Sigmoid colon (tissue), 7 donors: ENCODE measurements around the gene BMP8B. TPM values are rescaled to one million over a fixed set of nuclear protein-coding genes. Genes with fewer than 3 reads are reported as not detected.

Source experiments
- DNase-seq: peaks from one replicate; pipeline ENCODE4 v3.0.0-alpha.2; 2019
- H3K27ac ChIP-seq, 4 donors: fragments of 200-600 bp; sonication (generic); one replicate each; pipeline ENCODE4 v1.5.1; 2016 to 2019; ENCODE audit warnings: mild to moderate bottlenecking in 1 of 4
- H3K27me3 ChIP-seq, 3 donors: fragments of 200-600 bp; sonication (generic); one replicate each; pipeline ENCODE4 v1.5.1; 2019; ENCODE audit warnings: mild to moderate bottlenecking in 1 of 3
- H3K36me3 ChIP-seq, 4 donors: fragments of 200-600 bp; sonication (generic); one replicate each; pipeline ENCODE4 v1.5.1; 2016 to 2019
- H3K4me1 ChIP-seq, 4 donors: fragments of 200-600 bp; sonication (generic); one replicate each; pipeline ENCODE4 v1.5.1; 2017 to 2019
- H3K4me3 ChIP-seq, 4 donors: fragments of 200-600 bp; sonication (generic); one replicate each; pipeline ENCODE4 v1.5.1; 2017 to 2019; ENCODE audit warnings: mild to moderate bottlenecking in 2 of 4, moderate library complexity in 1 of 4
- H3K9me3 ChIP-seq, 4 donors: fragments of 200-600 bp in 3 of 4; sonication (generic) in 3 of 4; one replicate each; pipeline versions ENCODE4 v1.5.1 to v1.6.1; 2013 to 2019
- CTCF ChIP-seq, 4 experiments: fragments of 450-650 bp in 3 of 4; fragments of 200-600 bp in 1 of 4; IDR thresholded peaks; one replicate each; pipeline ENCODE4 v1.5.1; 2016 to 2019; ENCODE audit warnings: antibody characterized with exemption in 4 of 4, mild to moderate bottlenecking in 3 of 4, moderate library complexity in 2 of 4
- EP300 ChIP-seq, 4 donors: sonication (generic); formaldehyde crosslinking; IDR thresholded peaks; one replicate each; pipeline ENCODE4 v1.6.1; 2017; ENCODE audit warnings: antibody characterized with exemption in 4 of 4
- POLR2A ChIP-seq, 2 donors: fragments of 450-650 bp; IDR thresholded peaks; one replicate each; pipeline ENCODE4 v1.6.1; 2016; ENCODE audit warnings: antibody characterized with exemption in 2 of 2, mild to moderate bottlenecking in 2 of 2, moderate library complexity in 2 of 2
- POLR2AphosphoS5 ChIP-seq, 4 donors: sonication (generic); formaldehyde crosslinking; IDR thresholded peaks; one replicate each; pipeline ENCODE4 v1.6.1; 2017; ENCODE audit warnings: antibody characterized with exemption in 4 of 4
- WGBS, 2 donors: extraction: QIAGEN DNeasy Blood & Tissue Kit; methylation state at CpG; one replicate each; pipeline ENCODE4 v1.1.7; 2013; 5-methylcytosine and 5-hydroxymethylcytosine counted together
- intact Hi-C: fragments of 100-400 bp; cut with DNase I; formaldehyde crosslinking; loops from one replicate; pipeline ENCODE4 v1.15.1; 2023
- polyA plus RNA-seq, 3 donors: library from polyadenylated mRNA; stranded (reverse); fragments of 200-250 nt; gene quantifications; one replicate each; pipeline ENCODE4 v1.2.3, GENCODE V29; 2013
- total RNA-seq, 4 donors: library from RNA; depleted of rRNA; stranded (reverse); fragments of >200 nt; gene quantifications; one replicate each; pipeline ENCODE4 v1.1.0, GENCODE V29; 2016
- donor health status: healthy with polysubstance abuse.
- donor health status: Bipolar disorder and iron deficiency.
- donor health status: healthy.

Gene BMP8B
- total and polyA plus RNA-seq, 7 donors, result 0.16 to 4.6 (median 2.1) TPM

DNA sequence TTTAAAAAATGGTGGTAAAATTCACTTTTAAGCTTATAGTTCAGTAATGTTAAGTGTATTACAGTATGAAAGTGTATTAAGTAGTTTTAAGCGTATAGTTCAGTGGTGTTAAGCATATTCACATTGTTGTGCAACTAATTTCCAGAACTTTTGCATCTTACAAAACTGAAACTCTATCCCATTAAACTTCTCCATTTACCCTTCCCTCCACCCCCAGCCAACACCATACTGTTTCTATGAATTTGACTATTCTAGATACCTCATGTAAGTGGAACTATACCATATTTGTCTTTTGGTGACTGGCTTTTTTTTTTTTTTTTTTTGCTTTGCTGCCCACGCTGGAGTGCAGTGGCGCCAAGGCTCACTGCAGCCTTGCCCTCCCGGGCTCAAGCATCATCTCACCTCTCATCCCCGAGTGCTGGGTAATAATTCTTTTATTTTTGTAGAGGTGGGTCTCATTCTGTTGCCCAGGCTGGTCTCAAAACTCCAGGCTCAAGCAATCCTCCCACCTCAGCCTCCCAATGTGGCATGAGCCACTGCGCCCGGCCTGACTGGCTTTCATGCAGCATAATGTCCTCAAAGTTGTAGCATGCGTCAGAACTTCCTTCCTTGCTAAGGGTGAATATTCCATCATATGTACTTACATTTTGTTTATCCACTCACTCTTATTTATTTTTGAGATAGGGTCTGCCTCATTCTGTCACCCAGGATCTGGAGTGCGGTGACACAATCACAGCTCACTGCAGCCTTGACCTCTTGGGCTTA lies 45.1 kb upstream of the BMP8B start:
- DNase-seq, result no peak
- no peak overlapping the region for H3K4me3 ChIP-seq

GRCh38 chr1:39833121-39833520 lies 44.5 kb upstream of the BMP8B start:
- Histone ChIP-seq H3K4me1 (no peaks in the 10 kb centered on the region), H3K4me3 (no peak overlapping the region), H3K27me3 (peaks cover 0 to 10% (median 0%) of the 10 kb centered on the region in 3 donors), H3K27ac (no peak overlapping the region), H3K9me3 (no peaks in the 10 kb centered on the region), H3K36me3 (peaks cover 0 to 8% (median 0%) of the 10 kb centered on the region in 4 donors)
- DNase-seq, result no peak
- TF ChIP-seq POLR2A (IDR thresholded peaks at IDR 0.05) (no peak), POLR2AphosphoS5 (IDR thresholded peaks at IDR 0.05) (no peak), CTCF (IDR thresholded peaks at IDR 0.05) (no peak), EP300 (IDR thresholded peaks at IDR 0.05) (no peak)
- intact Hi-C loops, result no loop called here
- 61 to 71% methylated on average over 2 of the region's 2 CpGs for WGBS, 2 donors

More for the DNA sequence above, 45.1 kb upstream of the BMP8B start:
- no peak overlapping the region for H3K27ac ChIP-seq
- peaks cover 0 to 14% (median 0%) of the 10 kb centered on the region in 4 donors for H3K36me3 ChIP-seq
- intact Hi-C loops, result no loop called here
- no peaks in the 10 kb centered on the region for H3K4me1 ChIP-seq
- WGBS, 2 donors, result 93 to 95% methylated on average over 9 of the region's 9 CpGs
- H3K9me3 ChIP-seq, result no peaks in the 10 kb centered on the region
- TF ChIP-seq POLR2AphosphoS5 (IDR thresholded peaks at IDR 0.05) (no peak), CTCF (IDR thresholded peaks at IDR 0.05) (no peak), EP300 (IDR thresholded peaks at IDR 0.05) (no peak), POLR2A (IDR thresholded peaks at IDR 0.05) (no peak)
- H3K27me3 ChIP-seq, result peaks cover 0 to 5% (median 0%) of the 10 kb centered on the region in 3 donors

DNA sequence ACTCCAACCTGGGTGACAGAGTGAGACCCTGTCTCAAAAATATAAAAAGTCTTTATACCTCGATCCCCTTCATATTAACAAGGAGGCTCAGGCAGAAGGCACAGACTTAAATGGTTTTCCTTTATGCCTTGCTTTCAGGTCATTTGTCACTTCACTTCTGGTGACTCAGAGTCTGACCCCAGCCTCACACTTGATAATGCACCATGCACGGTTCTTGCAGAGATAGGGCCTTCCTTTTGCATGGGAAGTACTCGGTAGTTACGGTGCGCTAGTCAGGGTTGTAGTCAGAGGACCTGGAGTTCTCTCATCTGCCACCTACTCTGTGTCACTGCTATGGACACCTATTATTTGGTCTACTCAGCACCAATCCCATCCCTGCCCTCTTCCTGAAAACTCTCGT lies 43.6 kb upstream of the BMP8B start:
- DNase-seq, result no peak
- TF ChIP-seq POLR2A (IDR thresholded peaks at IDR 0.05) (no peak), POLR2AphosphoS5 (IDR thresholded peaks at IDR 0.05) (no peak), CTCF (IDR thresholded peaks at IDR 0.05) (no peak), EP300 (IDR thresholded peaks at IDR 0.05) (no peak)
- 84 to 85% methylated on average over 6 of the region's 6 CpGs for WGBS, 2 donors
- H3K36me3 ChIP-seq, result peaks cover 0 to under 1% (median 0%) of the 10 kb centered on the region in 4 donors
- H3K27ac ChIP-seq, result no peak overlapping the region
- H3K4me3 ChIP-seq, result no peak overlapping the region
- H3K4me1 ChIP-seq, result no peaks in the 10 kb centered on the region
- intact Hi-C loops, result no loop called here
- H3K9me3 ChIP-seq, result no peaks in the 10 kb centered on the region
- H3K27me3 ChIP-seq, result peaks cover 0 to 13% (median 0%) of the 10 kb centered on the region in 3 donors

DNA sequence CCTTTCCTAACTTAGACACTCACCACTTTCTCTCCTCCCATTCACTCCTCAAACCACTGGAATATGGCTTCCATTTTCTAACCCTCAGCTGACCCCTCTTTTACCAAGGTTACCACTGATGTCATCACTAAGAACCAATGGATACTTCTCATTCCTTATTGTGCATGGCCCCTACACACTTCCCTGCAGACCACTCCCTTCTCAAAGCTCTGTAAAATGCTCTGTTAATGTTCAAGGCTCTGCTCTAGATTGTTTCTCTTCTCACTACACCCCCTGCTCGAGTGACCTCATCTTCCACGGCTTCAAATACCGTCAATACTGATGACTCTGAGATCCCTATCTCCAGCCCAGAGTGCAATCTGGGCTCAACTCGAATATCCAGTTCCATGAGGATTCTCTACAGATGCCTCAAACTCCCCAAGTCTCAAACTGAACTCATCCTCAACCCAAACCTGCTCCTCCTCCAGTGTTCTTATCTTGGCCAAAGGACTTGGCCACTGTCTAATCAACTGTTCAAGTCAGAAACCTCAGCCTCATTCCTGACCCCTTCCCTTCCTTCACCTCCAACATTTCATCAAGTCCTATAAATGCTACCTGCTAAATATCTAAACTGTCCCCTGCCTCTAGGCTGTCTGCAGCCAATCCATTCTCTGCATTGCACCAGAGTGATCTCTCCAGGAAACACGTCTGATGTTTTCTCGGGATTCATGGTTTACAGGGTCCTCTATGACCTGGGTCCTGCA lies 41.3 kb upstream of the BMP8B start:
- H3K4me1 ChIP-seq, result no peaks in the 10 kb centered on the region

More for the DNA sequence above, 41.3 kb upstream of the BMP8B start:
- Histone ChIP-seq H3K27me3 (peaks cover 0 to 13% (median 0%) of the 10 kb centered on the region in 3 donors), H3K9me3 (no peaks in the 10 kb centered on the region), H3K36me3 (no peaks in the 10 kb centered on the region), H3K4me3 (no peak overlapping the region), H3K27ac (no peak overlapping the region)
- 72 to 80% methylated on average over 6 of the region's 6 CpGs for WGBS, 2 donors
- intact Hi-C loops, result loop anchor here (5.0 kb wide), 1 partner anchor 202 kb away; no protein-coding TSS in a partner anchor
- no peak for DNase-seq
- TF ChIP-seq EP300 (IDR thresholded peaks at IDR 0.05) (no peak), CTCF (IDR thresholded peaks at IDR 0.05) (no peak), POLR2A (IDR thresholded peaks at IDR 0.05) (no peak), POLR2AphosphoS5 (IDR thresholded peaks at IDR 0.05) (no peak)
